HG02678 (cell line): ENCODE data around the gene ADAMTS14.
"Not testable (repeated sequence)": the region's sequence is repeated elsewhere in the genome, so short reads cannot be mapped to it uniquely, and the experiment has no call there.

Experiments
- ATAC-seq: cut with Tn5 transposase; IDR thresholded peaks from one replicate; pipeline ENCODE4 v1.9.1; 2021; ENCODE audit warnings: mild to moderate bottlenecking, moderate library complexity; ENCODE audit not compliant: unreplicated experiment

Gene ADAMTS14

GRCh38 chr10:70655316-70655715 is 17.0 kb upstream of the ADAMTS14 start:
- no peak for ATAC-seq

DNA sequence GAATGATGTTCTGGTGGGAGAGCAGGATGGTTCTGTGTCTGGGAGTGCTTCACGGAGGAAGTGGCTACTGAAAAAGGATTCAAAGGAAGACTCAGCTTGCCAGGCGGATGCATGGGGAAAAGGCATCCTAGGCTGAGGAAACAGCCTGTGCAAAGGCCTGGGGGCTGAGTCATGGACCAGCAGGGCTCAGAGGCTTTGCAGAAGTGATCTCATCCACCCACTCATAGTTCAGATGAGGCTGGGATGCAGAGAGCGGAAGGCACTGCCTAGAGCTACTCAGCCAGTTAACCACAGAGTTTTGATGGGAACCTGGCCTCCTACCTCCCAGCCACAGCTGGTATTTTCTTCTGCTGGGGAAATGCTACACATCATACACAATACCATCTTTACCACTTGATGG is 15.8 kb upstream of the ADAMTS14 start:
- no peak for ATAC-seq

DNA sequence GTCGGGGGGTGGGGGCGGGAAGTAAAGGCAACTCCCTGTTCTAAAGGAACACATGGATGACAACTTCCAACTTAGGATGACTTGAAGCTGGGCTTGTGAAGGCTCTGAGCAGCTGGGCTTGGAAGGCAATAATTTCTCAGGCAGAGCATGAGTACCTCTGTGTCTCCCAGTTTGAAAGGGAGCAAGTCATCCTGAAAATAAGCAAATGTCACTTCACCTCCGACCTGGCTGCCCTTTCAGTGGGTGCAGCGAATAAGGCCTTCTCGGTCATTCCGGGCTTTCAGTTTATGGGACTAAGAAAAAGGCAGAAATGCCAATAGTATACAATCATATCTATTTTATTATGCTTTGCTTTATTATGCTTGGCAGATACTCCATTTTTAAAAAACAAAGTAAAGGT is 15.3 kb upstream of the ADAMTS14 start:
- no peak for ATAC-seq

DNA sequence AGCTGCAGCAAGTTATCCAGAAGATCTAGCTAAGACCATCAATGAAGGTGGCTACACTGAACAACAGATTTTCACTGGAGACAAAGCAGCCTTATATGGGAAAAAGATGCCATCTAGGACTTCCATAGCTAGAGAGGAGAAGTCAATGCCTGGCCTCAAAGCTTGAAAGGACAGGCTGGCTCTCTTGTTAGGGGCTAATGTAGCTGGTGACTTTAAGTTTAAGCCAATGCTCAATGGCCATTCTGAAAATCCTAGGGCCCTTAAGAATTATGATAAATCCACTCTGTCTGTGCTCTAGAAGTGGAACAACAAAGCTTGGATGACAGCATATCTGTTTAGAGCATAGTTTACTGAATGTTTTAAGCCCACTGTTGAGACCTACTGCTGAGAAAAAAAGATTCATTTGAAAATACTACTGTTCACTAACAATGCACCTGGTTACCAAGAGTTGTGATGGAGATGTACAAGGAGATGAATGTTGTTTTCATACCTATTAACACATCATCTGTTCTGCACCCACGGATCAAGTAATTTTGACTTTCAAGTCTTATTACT is 13.6 kb upstream of the ADAMTS14 start:
- no peak for ATAC-seq

GRCh38 chr10:70659306-70659705 is 13.0 kb upstream of the ADAMTS14 start:
- no peak for ATAC-seq

GRCh38 chr10:70660722-70661121 is 11.6 kb upstream of the ADAMTS14 start:
- ATAC-seq = no peak

GRCh38 chr10:70661623-70662361 is 10.5 kb upstream of the ADAMTS14 start:
- no peak for ATAC-seq

DNA sequence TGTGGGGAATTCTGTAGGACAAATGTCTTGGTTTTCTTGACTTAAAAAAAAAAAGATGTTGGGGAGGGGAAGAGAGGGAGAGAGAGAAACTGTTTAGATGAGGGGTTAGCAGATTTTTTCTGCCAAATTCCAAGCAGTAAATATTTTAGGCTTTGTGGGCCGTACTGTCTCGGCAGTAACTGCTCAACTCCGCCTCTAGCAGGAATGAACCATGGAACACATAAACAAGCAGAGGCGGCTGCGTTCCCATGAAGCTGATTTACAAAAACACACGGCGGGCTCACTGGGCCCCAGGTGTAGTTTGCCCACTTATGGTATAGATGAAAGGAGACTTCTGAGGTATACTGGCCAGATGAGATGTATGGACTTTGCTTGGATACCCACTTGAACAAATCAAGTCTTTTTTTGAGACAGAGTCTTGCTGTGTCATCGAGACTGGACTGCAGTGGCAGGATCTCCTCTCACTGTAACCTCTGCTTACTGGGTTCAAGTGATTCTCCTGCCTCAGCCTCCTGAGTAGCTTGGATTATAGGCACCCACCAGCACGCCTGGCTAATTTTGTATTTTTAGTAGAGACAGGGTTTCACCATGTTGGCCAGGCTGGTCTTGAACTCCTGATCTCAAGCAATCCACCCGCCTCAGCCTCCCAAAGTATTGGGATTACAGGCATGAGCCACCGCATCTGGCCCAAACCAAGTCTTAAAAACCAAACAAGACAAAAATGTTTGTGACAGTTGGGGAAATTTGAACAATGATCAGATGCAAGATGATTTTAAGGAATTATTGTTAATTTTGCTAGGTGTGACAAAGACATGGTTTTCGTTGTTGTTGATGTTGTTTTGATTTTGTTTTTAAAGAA is 9.7 kb upstream of the ADAMTS14 start:
- no peak for ATAC-seq

- not testable (repeated sequence) for ATAC-seq
These were observed 8.6 kb upstream of the ADAMTS14 start for GRCh38 chr10:70663458-70664409.

- ATAC-seq = no peak
These were observed 7.6 kb upstream of the ADAMTS14 start for GRCh38 chr10:70664702-70665195.

GRCh38 chr10:70666960-70667798 is 5.1 kb upstream of the ADAMTS14 start:
- ATAC-seq = no peak

GRCh38 chr10:70667818-70668217 is 4.5 kb upstream of the ADAMTS14 start:
- ATAC-seq = not testable (repeated sequence)

GRCh38 chr10:70668454-70668970 is 3.8 kb upstream of the ADAMTS14 start:
- no peak for ATAC-seq

- no peak for ATAC-seq
These were observed 3.3 kb upstream of the ADAMTS14 start for GRCh38 chr10:70669015-70669414.

DNA sequence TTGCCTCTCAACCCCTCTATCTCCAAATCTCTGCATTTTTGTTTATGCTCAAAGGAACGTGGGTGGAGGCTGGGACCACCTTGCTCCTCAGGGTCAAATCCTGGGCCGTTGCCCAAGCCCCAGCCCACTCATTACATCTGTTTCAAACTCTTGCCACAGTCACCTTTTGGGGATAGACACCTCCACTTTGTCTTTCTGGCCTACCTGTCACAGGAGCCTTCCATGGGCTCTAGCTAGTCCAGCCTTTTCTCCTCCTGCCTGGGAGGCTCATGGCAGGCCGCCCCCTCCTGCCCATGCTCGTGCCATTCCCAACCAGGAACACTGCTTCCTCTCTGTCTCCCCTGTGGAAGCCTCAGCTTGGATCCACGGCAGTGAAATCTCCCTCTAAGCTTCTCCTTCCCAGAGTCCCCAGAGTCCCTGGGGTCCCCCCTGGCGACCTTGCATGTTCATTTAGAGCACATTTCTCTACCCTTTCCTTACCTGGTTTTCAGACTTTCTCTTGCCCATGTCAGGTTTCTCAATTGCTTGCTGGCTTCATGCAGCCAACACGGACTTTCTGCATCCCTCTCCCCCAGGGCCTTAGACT is 2.5 kb upstream of the ADAMTS14 start:
- no peak for ATAC-seq

DNA sequence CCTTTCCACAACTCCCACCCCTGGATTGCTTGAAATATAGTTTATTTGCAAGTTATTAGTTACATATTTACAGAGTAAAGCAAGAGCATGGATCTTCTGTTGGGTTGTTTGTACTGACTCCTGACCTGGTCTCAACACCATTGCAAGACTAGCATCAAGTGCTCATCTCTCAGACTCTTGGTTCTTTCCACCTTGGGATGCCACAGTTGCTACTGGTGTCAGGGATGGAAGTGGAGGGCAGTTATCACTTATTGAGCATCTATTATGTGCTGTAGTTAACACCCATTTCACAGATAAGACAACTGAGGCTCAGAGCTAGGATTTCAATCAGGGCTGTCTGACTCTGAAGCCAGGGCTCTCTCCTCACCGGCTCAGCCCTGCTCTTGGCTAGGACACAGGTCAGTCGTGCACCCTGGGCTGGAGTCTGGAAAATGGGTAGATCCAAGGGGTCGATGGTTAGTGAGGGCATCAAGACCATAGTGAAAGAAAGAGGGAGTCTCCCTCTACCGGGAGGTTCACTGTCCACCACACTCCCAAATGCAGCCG is 614 bp upstream of the ADAMTS14 start:
- ATAC-seq = no peak

- ATAC-seq = no peak
These were observed 980 bp downstream of the ADAMTS14 start for GRCh38 chr10:70673043-70673928.
